ENCODE data around the gene RPTOR. TPM values are rescaled to one million over a fixed set of nuclear protein-coding genes. Genes with fewer than 3 reads are reported as not detected.

The RPTOR gene
- total RNA-seq, 1 donor from 2014 or later, result 32.0 TPM

DNA sequence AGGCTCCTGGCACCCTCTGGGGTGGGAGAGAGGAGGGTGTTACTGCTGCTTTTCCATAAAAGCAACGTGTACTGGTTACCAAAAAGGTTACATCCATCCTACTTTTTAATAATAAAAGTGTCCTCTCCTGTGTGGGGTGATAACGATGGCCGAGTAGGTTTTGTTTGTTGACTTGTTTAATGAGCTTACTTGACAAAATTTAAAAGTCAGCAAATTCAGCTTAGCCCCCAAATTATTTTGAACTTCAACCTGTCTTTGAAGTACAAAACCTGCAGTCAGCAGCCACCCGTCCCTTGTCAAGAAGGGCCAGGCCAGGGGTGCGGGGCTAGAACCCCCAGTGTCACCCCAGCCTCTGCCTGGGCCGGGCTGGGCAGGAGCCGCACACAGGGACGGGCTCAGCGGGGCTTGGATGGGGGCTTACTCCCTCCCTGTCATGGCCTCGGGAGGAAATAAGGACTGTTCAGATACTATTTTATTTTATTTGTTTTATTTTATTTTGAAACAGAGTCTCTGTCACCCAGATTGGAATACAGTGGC, 343.1 kb downstream of the RPTOR start:
- H3K27me3 ChIP-seq (ENCODE audit: insufficient read depth, low read length), result no peaks in the 10 kb centered on the region
- no peak overlapping the region for H3K4me2 ChIP-seq (ENCODE audit: low read length)
- H3K27ac ChIP-seq (ENCODE audit: low read depth, low read length), result no peak overlapping the region
- H3K4me1 ChIP-seq (ENCODE audit: insufficient read depth, low read length), result peaks cover 27% of the 10 kb centered on the region
- H3K4me3 ChIP-seq (ENCODE audit: insufficient read depth, low read depth, low read length), result no peak overlapping the region
- TF ChIP-seq EZH2 (IDR thresholded peaks at IDR 0.05; ENCODE audit: insufficient read depth, low read length), result no peak
- TF ChIP-seq CTCF (IDR thresholded peaks at IDR 0.05; ENCODE audit: insufficient read depth, low read depth, low read length), result no peak
- peaks cover 3% of the 10 kb centered on the region for H4K20me1 ChIP-seq (ENCODE audit: insufficient read depth, low read length)
- H3K4me3 Mint-ChIP-seq (ENCODE audit: unreplicated experiment), result no peak overlapping the region
- H3K9me3 ChIP-seq (ENCODE audit: insufficient read depth, low read depth, low read length), result no peaks in the 10 kb centered on the region
- no peaks in the 10 kb centered on the region for H3K36me3 ChIP-seq (ENCODE audit: insufficient read depth, low read length)
- peaks cover 24% of the 10 kb centered on the region for H3K4me1 Mint-ChIP-seq (ENCODE audit: low read depth, unreplicated experiment)
- H3K9ac ChIP-seq (ENCODE audit: low read length), result no peak overlapping the region
- H2AFZ ChIP-seq (ENCODE audit: low read depth, low read length), result no peak overlapping the region
- no peak overlapping the region for H3K27ac Mint-ChIP-seq (ENCODE audit: unreplicated experiment)
- peaks cover 18% of the 10 kb centered on the region for H3K36me3 Mint-ChIP-seq (ENCODE audit: low read depth, unreplicated experiment)
- H3K9me3 Mint-ChIP-seq (ENCODE audit: unreplicated experiment), result no peaks in the 10 kb centered on the region
- no peaks in the 10 kb centered on the region for H3K79me2 ChIP-seq (ENCODE audit: insufficient read depth, low read length)
- no peaks in the 10 kb centered on the region for H3K27me3 Mint-ChIP-seq (ENCODE audit: low read depth, unreplicated experiment)
- no peak for DNase-seq (ENCODE audit: low read depth)
- no peak for FAIRE-seq

GRCh38 chr17:80888276-80889160, 343.9 kb downstream of the RPTOR start:
- H3K9me3 Mint-ChIP-seq (ENCODE audit: unreplicated experiment), result no peaks in the 10 kb centered on the region
- peaks cover 13% of the 10 kb centered on the region for H3K36me3 Mint-ChIP-seq (ENCODE audit: low read depth, unreplicated experiment)
- no peak for FAIRE-seq
- Histone ChIP-seq H3K9me3 (ENCODE audit: insufficient read depth, low read depth, low read length) (no peaks in the 10 kb centered on the region), H3K79me2 (ENCODE audit: insufficient read depth, low read length) (no peaks in the 10 kb centered on the region), H3K36me3 (ENCODE audit: insufficient read depth, low read length) (no peaks in the 10 kb centered on the region), H3K4me1 (ENCODE audit: insufficient read depth, low read length) (peaks cover 35% of the 10 kb centered on the region), H2AFZ (ENCODE audit: low read depth, low read length) (no peak overlapping the region), H3K4me2 (ENCODE audit: low read length) (no peak overlapping the region), H3K9ac (ENCODE audit: low read length) (no peak overlapping the region), H3K27ac (ENCODE audit: low read depth, low read length) (no peak overlapping the region), H3K27me3 (ENCODE audit: insufficient read depth, low read length) (no peaks in the 10 kb centered on the region), H3K4me3 (ENCODE audit: insufficient read depth, low read depth, low read length) (no peak overlapping the region), H4K20me1 (ENCODE audit: insufficient read depth, low read length) (peaks cover 3% of the 10 kb centered on the region)
- no peak overlapping the region for H3K27ac Mint-ChIP-seq (ENCODE audit: unreplicated experiment)
- H3K27me3 Mint-ChIP-seq (ENCODE audit: low read depth, unreplicated experiment), result no peaks in the 10 kb centered on the region
- no peak for DNase-seq (ENCODE audit: low read depth)
- H3K4me3 Mint-ChIP-seq (ENCODE audit: unreplicated experiment), result no peak overlapping the region
- peaks cover 32% of the 10 kb centered on the region for H3K4me1 Mint-ChIP-seq (ENCODE audit: low read depth, unreplicated experiment)
- TF ChIP-seq CTCF (IDR thresholded peaks at IDR 0.05; ENCODE audit: insufficient read depth, low read depth, low read length) (no peak), EZH2 (IDR thresholded peaks at IDR 0.05; ENCODE audit: insufficient read depth, low read length) (no peak)
